ENCODE data around the gene MEGF11. TPM values are rescaled to one million over a fixed set of nuclear protein-coding genes. Genes with fewer than 3 reads are reported as not detected.

MEGF11 gene
- total RNA-seq, 1 experiment from 2014 or later = 1.2 TPM

DNA sequence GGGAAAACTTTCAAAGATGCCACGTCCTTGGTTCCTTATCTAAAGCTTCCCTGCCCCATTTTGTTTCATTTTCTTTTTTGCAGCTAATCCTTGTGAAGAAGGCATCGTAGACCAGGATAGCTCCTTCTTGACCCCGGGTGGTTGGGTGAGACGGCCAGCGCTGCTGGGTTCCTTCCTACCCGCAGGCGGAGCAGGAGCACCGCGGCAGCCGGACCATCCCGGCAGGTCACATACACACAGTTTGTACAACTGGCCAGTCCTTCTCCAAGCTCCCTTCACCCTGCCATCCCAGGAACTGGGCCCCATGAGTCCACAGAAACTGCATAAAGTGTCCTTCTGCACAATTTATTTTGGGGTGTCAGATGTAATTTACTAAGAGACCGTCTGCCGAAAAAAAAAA lies 83.9 kb downstream of the MEGF11 start:
- H2BK12ac ChIP-seq (ENCODE audit: insufficient read length, low read depth, low read length) = no peak overlapping the region
- H3K56ac ChIP-seq (ENCODE audit: insufficient read length, low read depth, low read length) = no peak overlapping the region
- no peak overlapping the region for H3K18ac ChIP-seq (ENCODE audit: insufficient read length, low read depth, low read length)
- Mint-ChIP-seq H3K4me1 (peaks cover 25 to 49% of the 10 kb centered on the region in 2 experiments), H3K36me3 (ENCODE audit: insufficient read depth in 1 of 3, low read depth in 3 of 3) (no peaks in the 10 kb centered on the region), H3K27me3 (ENCODE audit: low read depth) (peaks cover 1% of the 10 kb centered on the region; the same call in 1 of the 2 replicates), H3K27ac (no peak overlapping the region), H3K4me3 (no peak overlapping the region), H3K9me3 (no peaks in the 10 kb centered on the region)
- no peak overlapping the region for H3T11ph ChIP-seq (ENCODE audit: low read length)
- H4K20me1 ChIP-seq (ENCODE audit: control insufficient read depth, insufficient read depth, insufficient read length) = no peaks in the 10 kb centered on the region
- H3K23ac ChIP-seq (ENCODE audit: insufficient read length, low read depth, low read length) = no peak overlapping the region
- H4K8ac ChIP-seq (replicated peaks; ENCODE audit: insufficient read length, low read depth, low read length) = no peak overlapping the region
- TF ChIP-seq, protein P1, sequence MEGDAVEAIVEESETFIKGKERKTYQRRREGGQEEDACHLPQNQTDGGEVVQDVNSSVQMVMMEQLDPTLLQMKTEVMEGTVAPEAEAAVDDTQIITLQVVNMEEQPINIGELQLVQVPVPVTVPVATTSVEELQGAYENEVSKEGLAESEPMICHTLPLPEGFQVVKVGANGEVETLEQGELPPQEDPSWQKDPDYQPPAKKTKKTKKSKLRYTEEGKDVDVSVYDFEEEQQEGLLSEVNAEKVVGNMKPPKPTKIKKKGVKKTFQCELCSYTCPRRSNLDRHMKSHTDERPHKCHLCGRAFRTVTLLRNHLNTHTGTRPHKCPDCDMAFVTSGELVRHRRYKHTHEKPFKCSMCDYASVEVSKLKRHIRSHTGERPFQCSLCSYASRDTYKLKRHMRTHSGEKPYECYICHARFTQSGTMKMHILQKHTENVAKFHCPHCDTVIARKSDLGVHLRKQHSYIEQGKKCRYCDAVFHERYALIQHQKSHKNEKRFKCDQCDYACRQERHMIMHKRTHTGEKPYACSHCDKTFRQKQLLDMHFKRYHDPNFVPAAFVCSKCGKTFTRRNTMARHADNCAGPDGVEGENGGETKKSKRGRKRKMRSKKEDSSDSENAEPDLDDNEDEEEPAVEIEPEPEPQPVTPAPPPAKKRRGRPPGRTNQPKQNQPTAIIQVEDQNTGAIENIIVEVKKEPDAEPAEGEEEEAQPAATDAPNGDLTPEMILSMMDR (conservative IDR thresholded peaks at IDR 0.05) = no peak
- DNase-seq = no peak
- no peak overlapping the region for H4K91ac ChIP-seq (ENCODE audit: insufficient read length, low read depth, low read length)
- H3K79me2 ChIP-seq (ENCODE audit: insufficient read depth, low read length) = no peaks in the 10 kb centered on the region
- no peaks in the 10 kb centered on the region for H3K27me3 ChIP-seq (ENCODE audit: insufficient read depth, low read length)
- no peak overlapping the region for H4K5ac ChIP-seq (ENCODE audit: insufficient read length, low read depth, low read length)
- no peaks in the 10 kb centered on the region for H3K79me1 ChIP-seq (ENCODE audit: insufficient read depth, low read depth, low read length, poor library complexity, severe bottlenecking)
- no peaks in the 10 kb centered on the region for H3K9me3 ChIP-seq (ENCODE audit: control insufficient read depth, low read depth, low read length)
- H3K23me2 ChIP-seq (ENCODE audit: insufficient read length, low read depth, low read length, poor library complexity, severe bottlenecking) = no peaks in the 10 kb centered on the region
- H3K4ac ChIP-seq (ENCODE audit: low read depth, low read length) = no peak overlapping the region
- H3K4me2 ChIP-seq (ENCODE audit: insufficient read depth, insufficient read length, low read length) = no peak overlapping the region
- no peak overlapping the region for H3K27ac ChIP-seq (ENCODE audit: insufficient read length, low read depth, low read length)
- no peak overlapping the region for H2AFZ ChIP-seq (ENCODE audit: low read length)
- no peak overlapping the region for H3K14ac ChIP-seq (ENCODE audit: insufficient read depth, low read length)
- H2AK5ac ChIP-seq (ENCODE audit: insufficient read length, low read length) = no peak overlapping the region
- no CpG with 5 or more reads among the region's 13 CpGs for WGBS (ENCODE audit: extremely low coverage, insufficient read length, low lambda C conversion rate)
- H2BK20ac ChIP-seq (ENCODE audit: low read depth, low read length, poor library complexity, severe bottlenecking) = no peak overlapping the region
- H3K9ac ChIP-seq (ENCODE audit: extremely low read depth, insufficient read length, low read length) = no peak overlapping the region
- H3K4me1 ChIP-seq (ENCODE audit: insufficient read depth, low read length) = no peaks in the 10 kb centered on the region; the same call in 1 of the 2 replicates
- no peak overlapping the region for H2BK5ac ChIP-seq (ENCODE audit: insufficient read length, low read length)
- H2BK15ac ChIP-seq (ENCODE audit: low read depth, low read length) = no peak overlapping the region
- H2BK120ac ChIP-seq (ENCODE audit: low read depth, low read length, poor library complexity, severe bottlenecking) = no peak overlapping the region
